Measurements from ENCODE around the gene OR2W3.

- TF ChIP-seq TAF1 (IDR thresholded peaks at IDR 0.05; ENCODE audit: borderline replicate concordance, low read depth, low read length) = no peak
- no peak for TF ChIP-seq POLR2A (IDR thresholded peaks at IDR 0.05; ENCODE audit: low read depth, low read length)
Measured at GRCh38 chr1:247864644-247865043, 30.7 kb upstream of the OR2W3 start.

All from GM12892 (cell line).